GM23338 (cell line): Measurements from ENCODE around the gene PITX1. TPM values are rescaled to one million over a fixed set of nuclear protein-coding genes. Genes with fewer than 3 reads are reported as not detected.

Source experiments
- ATAC-seq: fragments of 200-7000 bp; cut with Tn5 transposase; 3 replicates; pipeline ENCODE4 v1.9.1; 2020
- DNase-seq: peaks from one replicate; pipeline ENCODE4 v3.0.0-alpha.2; 2015; ENCODE audit warnings: low spot score
- H2AFZ ChIP-seq: fragments of 200-600 bp; sonication (generic); 2 replicates; pipeline ENCODE4 v1.8.0; 2016; ENCODE audit warnings: antibody characterized with exemption, mild to moderate bottlenecking, moderate library complexity
- H3F3A ChIP-seq: fragments of 200-600 bp; sonication (generic); replicated peaks from 2 replicates; pipeline ENCODE4 v1.8.0; 2017; ENCODE audit warnings: antibody characterized with exemption, mixed run types, low read depth
- H3K27ac ChIP-seq: fragments of 200-600 bp; sonication (generic); 2 replicates; pipeline ENCODE4 v1.6.1; 2016; ENCODE audit warnings: low read depth
- H3K27me3 ChIP-seq: fragments of 200-600 bp; sonication (generic); 2 replicates; pipeline ENCODE4 v1.8.0; 2016; ENCODE audit warnings: mild to moderate bottlenecking, mixed run types, moderate library complexity; ENCODE audit not compliant: insufficient read depth
- H3K36me3 ChIP-seq: fragments of 200-600 bp; sonication (generic); 2 replicates; pipeline ENCODE4 v1.8.0; 2016; ENCODE audit warnings: mild to moderate bottlenecking; ENCODE audit not compliant: insufficient read depth
- H3K4me1 ChIP-seq: fragments of 200-600 bp; sonication (generic); 2 replicates; pipeline ENCODE4 v1.8.0; 2016; ENCODE audit warnings: mild to moderate bottlenecking, moderate library complexity; ENCODE audit not compliant: insufficient read depth
- H3K4me2 ChIP-seq: fragments of 200-600 bp; sonication (generic); 2 replicates; pipeline ENCODE4 v1.7.1; 2017; ENCODE audit warnings: mixed run types
- H3K4me3 ChIP-seq: fragments of 200-600 bp; sonication (generic); 2 replicates; pipeline ENCODE4 v1.6.1; 2016; ENCODE audit warnings: mixed run types
- H3K79me2 ChIP-seq: fragments of 200-600 bp; sonication (generic); replicated peaks from 2 replicates; pipeline ENCODE4 v1.8.0; 2017; ENCODE audit warnings: mild to moderate bottlenecking; ENCODE audit not compliant: insufficient read depth
- H3K9me2 ChIP-seq: fragments of 200-600 bp; sonication (generic); 2 replicates; pipeline ENCODE4 v1.8.0; 2017; ENCODE audit not compliant: insufficient read depth
- H4K20me1 ChIP-seq: fragments of 200-600 bp; sonication (generic); replicated peaks from 2 replicates; pipeline ENCODE4 v1.8.0; 2017; ENCODE audit warnings: mild to moderate bottlenecking; ENCODE audit not compliant: insufficient read depth
- H3K27ac Mint-ChIP-seq: 2 replicates; pipeline ENCODE4 v1.8.0; 2020; ENCODE audit warnings: inconsistent platforms, mild to moderate bottlenecking, moderate library complexity, mixed read lengths
- H3K27me3 Mint-ChIP-seq: 3 replicates; pipeline ENCODE4 v1.8.0; 2022; ENCODE audit warnings: low read depth, mild to moderate bottlenecking, moderate library complexity, mixed read lengths, inconsistent platforms; ENCODE audit not compliant: insufficient read depth, poor library complexity
- H3K36me3 Mint-ChIP-seq: 3 replicates; pipeline ENCODE4 v1.8.0; 2021; ENCODE audit warnings: low read depth, mild to moderate bottlenecking, inconsistent platforms, moderate library complexity, mixed read lengths
- H3K4me1 Mint-ChIP-seq: 3 replicates; pipeline ENCODE4 v1.8.0; 2020; ENCODE audit warnings: mild to moderate bottlenecking, inconsistent platforms, mixed read lengths
- H3K4me3 Mint-ChIP-seq: 3 replicates; pipeline ENCODE4 v1.8.0; 2021; ENCODE audit warnings: moderate library complexity, mild to moderate bottlenecking, inconsistent platforms, mixed read lengths
- H3K9me3 Mint-ChIP-seq: 3 replicates; pipeline ENCODE4 v1.8.0; 2020; ENCODE audit warnings: moderate library complexity, mild to moderate bottlenecking, inconsistent platforms, mixed read lengths
- CREB1 ChIP-seq: fragments of 250-450 bp; sonication (Bioruptor Pico); IDR thresholded peaks from 2 replicates; pipeline ENCODE4 v1.5.0; 2020; ENCODE audit warnings: low read depth, mild to moderate bottlenecking, moderate library complexity
- ETS1 ChIP-seq: IDR thresholded peaks from 2 replicates; pipeline ENCODE4 v1.6.1; 2016; ENCODE audit warnings: antibody characterized with exemption
- EZH2phosphoT487 ChIP-seq: fragments of 200-600 bp; sonication (generic); IDR thresholded peaks from one replicate; pipeline ENCODE4 v1.8.1; 2018; ENCODE audit warnings: antibody characterized with exemption; ENCODE audit not compliant: unreplicated experiment
- JUNB ChIP-seq: IDR thresholded peaks from one replicate; pipeline ENCODE4 v1.6.1; 2016; ENCODE audit warnings: antibody characterized with exemption; ENCODE audit not compliant: unreplicated experiment
- NANOG ChIP-seq: IDR thresholded peaks from 2 replicates; pipeline ENCODE4 v1.6.1; 2016; ENCODE audit warnings: antibody characterized with exemption, borderline replicate concordance
- POLR2AphosphoS5 ChIP-seq: IDR thresholded peaks from 2 replicates; pipeline ENCODE4 v1.6.1; 2016; ENCODE audit warnings: antibody characterized with exemption, low read depth
- REST ChIP-seq: IDR thresholded peaks from one replicate; pipeline ENCODE4 v1.6.1; 2018; ENCODE audit warnings: antibody characterized with exemption; ENCODE audit not compliant: unreplicated experiment
- ZNF114 ChIP-seq: fragments of 250-450 bp; sonication (Bioruptor Pico); IDR thresholded peaks from 2 replicates; pipeline ENCODE4 v1.5.0; 2020; ENCODE audit warnings: mild to moderate bottlenecking, moderate library complexity
- ZNF331 ChIP-seq: fragments of 250-450 bp; sonication (Bioruptor Pico); IDR thresholded peaks from 2 replicates; pipeline ENCODE4 v1.5.0; 2020; ENCODE audit warnings: low read depth, mild to moderate bottlenecking, moderate library complexity
- ZNF462 ChIP-seq: fragments of 250-450 bp; sonication (Bioruptor Pico); IDR thresholded peaks from 2 replicates; pipeline ENCODE4 v1.5.0; 2020; ENCODE audit warnings: mild to moderate bottlenecking, moderate library complexity
- polyA plus RNA-seq: library from polyadenylated mRNA; unstranded; fragments of >200 nt; fragmentation: Nextera tagmentation; extraction: Ambion mirVana; gene quantifications from 2 replicates; pipeline ENCODE4 v1.2.1, GENCODE V29; 2016
- total RNA-seq: library from RNA; depleted of rRNA; stranded (reverse); fragments of >200 nt; shearing (Covaris generic); gene quantifications from 2 replicates; pipeline ENCODE4 v1.2.3, GENCODE V29; 2014

Gene PITX1
- total and polyA plus RNA-seq, 2 experiments from 2014 or later = not detected

GRCh38 chr5:135069016-135069770, 35.2 kb upstream of the PITX1 start:
- ATAC-seq = peak; percentile 58
- Histone ChIP-seq H3F3A (no peaks in the 10 kb centered on the region), H3K36me3 (no peaks in the 10 kb centered on the region), H3K27me3 (0 out of 2 replicates have a peak, but pooled peaks cover 4% of the 10 kb centered on the region), H3K4me1 (peaks cover 11% of the 10 kb centered on the region; the same call in 1 of the 2 replicates), H3K4me2 (no peak overlapping the region), H3K4me3 (no peak overlapping the region), H2AFZ (no peak overlapping the region), H4K20me1 (no peaks in the 10 kb centered on the region), H3K9me2 (no peaks in the 10 kb centered on the region), H3K79me2 (no peaks in the 10 kb centered on the region), H3K27ac (no peak overlapping the region)
- TF ChIP-seq CREB1 (CRISPR knock-in tag) = peak; percentile 75; the same call in 1 of the 2 replicates
- TF ChIP-seq ETS1 = no peak
- H3K4me1 Mint-ChIP-seq = peaks cover 25% of the 10 kb centered on the region
- peaks cover 37% of the 10 kb centered on the region for H3K27me3 Mint-ChIP-seq
- no peaks in the 10 kb centered on the region for H3K9me3 Mint-ChIP-seq
- no peaks in the 10 kb centered on the region for H3K36me3 Mint-ChIP-seq
- H3K4me3 Mint-ChIP-seq = no peak overlapping the region
- H3K27ac Mint-ChIP-seq = no peak overlapping the region
- DNase-seq = no peak

- H3K4me1 ChIP-seq = peaks cover 5% of the 10 kb centered on the region; the same call in 1 of the 2 replicates
- no peaks in the 10 kb centered on the region for H3F3A ChIP-seq
- Mint-ChIP-seq H3K36me3 (no peaks in the 10 kb centered on the region), H3K4me3 (no peak overlapping the region), H3K27ac (no peak overlapping the region), H3K27me3 (peaks cover 28% of the 10 kb centered on the region), H3K4me1 (peaks cover 11% of the 10 kb centered on the region), H3K9me3 (no peaks in the 10 kb centered on the region)
- no peak overlapping the region for H3K4me2 ChIP-seq
- no peaks in the 10 kb centered on the region for H3K79me2 ChIP-seq
- ATAC-seq = no peak
- no peak for DNase-seq
- no peak overlapping the region for H3K27ac ChIP-seq
- no peaks in the 10 kb centered on the region for H4K20me1 ChIP-seq
- H3K9me2 ChIP-seq = no peaks in the 10 kb centered on the region
- no peak overlapping the region for H3K4me3 ChIP-seq
- H3K36me3 ChIP-seq = no peaks in the 10 kb centered on the region
- no peaks in the 10 kb centered on the region for H3K27me3 ChIP-seq
- no peak overlapping the region for H2AFZ ChIP-seq
- TF ChIP-seq POLR2AphosphoS5 = no peak
- no peak for TF ChIP-seq ZNF114 (CRISPR knock-in tag)
- TF ChIP-seq CREB1 (CRISPR knock-in tag) = no peak
- no peak for TF ChIP-seq REST
- no peak for TF ChIP-seq JUNB
- no peak for TF ChIP-seq ZNF331 (CRISPR knock-in tag)
- no peak for TF ChIP-seq EZH2phosphoT487
- TF ChIP-seq NANOG = no peak
- no peak for TF ChIP-seq ZNF462 (CRISPR knock-in tag)
Measured at GRCh38 chr5:135067587-135067986, 33.6 kb upstream of the PITX1 start.
